K562 (cell line): ENCODE measurements around the gene REEP3. TPM values are rescaled to one million over a fixed set of nuclear protein-coding genes. Genes with fewer than 3 reads are reported as not detected.

Experiments used
- EHMT2 ChIP-seq: fragments of 450-650 bp; IDR thresholded peaks from 2 replicates; pipeline ENCODE4 v1.6.1; 2018; ENCODE audit warnings: antibody characterized with exemption
- FOXK1 ChIP-seq: sonication (generic); formaldehyde crosslinking; IDR thresholded peaks from 2 replicates; pipeline ENCODE4 v1.8.0; 2022; ENCODE audit warnings: missing genetic modification reagents, mild to moderate bottlenecking, borderline replicate concordance
- HDAC2 ChIP-seq: fragments of 450-650 bp; IDR thresholded peaks from 2 replicates; pipeline ENCODE4 v1.6.1; 2016; ENCODE audit warnings: mild to moderate bottlenecking
- HIVEP1 ChIP-seq: fragments of 250-450 bp; sonication (Bioruptor Pico); IDR thresholded peaks from 2 replicates; pipeline ENCODE4 v1.4.0; 2020; ENCODE audit warnings: mild to moderate bottlenecking
- MAFF ChIP-seq: IDR thresholded peaks from 2 replicates; pipeline ENCODE4 v1.6.1; 2012; ENCODE audit warnings: low read length, improper control_type of control experiment
- MBD2 ChIP-seq: sonication (generic); IDR thresholded peaks from 2 replicates; pipeline ENCODE4 v1.6.1; 2016; ENCODE audit warnings: low read depth, borderline replicate concordance
- MCM5 ChIP-seq: fragments of 450-650 bp; IDR thresholded peaks from 2 replicates; pipeline ENCODE4 v1.6.1; 2016; ENCODE audit warnings: low read depth
- MXI1 ChIP-seq: IDR thresholded peaks from 2 replicates; pipeline ENCODE4 v1.6.1; 2011; ENCODE audit warnings: low read depth, mild to moderate bottlenecking, improper control_type of control experiment, low read length
- NCOA6 ChIP-seq: fragments of 450-650 bp; IDR thresholded peaks from 2 replicates; pipeline ENCODE4 v1.6.1; 2017; ENCODE audit warnings: mild to moderate bottlenecking
- NRF1 ChIP-seq, 2 experiments: fragments of 450-650 bp; IDR thresholded peaks in 1 of 2; conservative IDR thresholded peaks in 1 of 2; 2 replicates each; pipeline ENCODE4 v1.6.1; 2014; ENCODE audit warnings: mild to moderate bottlenecking in 2 of 2
- SETDB1 ChIP-seq: IDR thresholded peaks from one replicate; pipeline ENCODE4 v1.6.1; 2012; ENCODE audit warnings: low read length, control low read depth, inconsistent platforms
- SIN3A ChIP-seq, 2 experiments: fragments of 150-350 bp in 1 of 2; IDR thresholded peaks; 2 replicates each; pipeline ENCODE4 v1.6.1; 2011 to 2016; ENCODE audit warnings: borderline replicate concordance in 2 of 2, low read depth in 2 of 2, low read length in 2 of 2, mild to moderate bottlenecking in 2 of 2, moderate library complexity in 2 of 2; ENCODE audit not compliant: control insufficient read depth in 1 of 2
- SMAD2 ChIP-seq: fragments of 150-350 bp; IDR thresholded peaks from 2 replicates; pipeline ENCODE4 v1.6.1; 2014; ENCODE audit warnings: low read depth, mild to moderate bottlenecking, low read length
- TRIM25 ChIP-seq: fragments of 450-650 bp; IDR thresholded peaks from 2 replicates; pipeline ENCODE4 v1.7.0; 2016; ENCODE audit warnings: borderline replicate concordance
- ZC3H11A ChIP-seq: IDR thresholded peaks from 2 replicates; pipeline ENCODE4 v1.6.1; 2012; ENCODE audit warnings: low read depth, low read length, improper control_type of control experiment
- ZNF583 ChIP-seq: fragments of 250-450 bp; sonication (Bioruptor Pico); IDR thresholded peaks from 2 replicates; pipeline ENCODE4 v1.4.0; 2020
- ZNF785 ChIP-seq: fragments of 250-450 bp; sonication (Bioruptor Pico); IDR thresholded peaks from 2 replicates; pipeline ENCODE4 v1.4.0; 2020; ENCODE audit warnings: mild to moderate bottlenecking
- polyA plus RNA-seq, 8 experiments: library from polyadenylated mRNA; depleted of rRNA in 4 of 8; stranded (reverse) in 5 of 8; unstranded in 3 of 8; fragments of >200 nt; fragmentation: Nextera tagmentation in 2 of 8; fragmentation: Illumina TruSeq in 1 of 8; extraction: Ambion mirVana in 2 of 8; extraction: Trizol in 1 of 8; gene quantifications; 2 replicates each; pipeline versions ENCODE4 v1.2.1 to v1.2.3, GENCODE V29; 2011 to 2014; ENCODE audit warnings: inconsistent platforms in 1 of 8, missing spikeins in 1 of 8
- total RNA-seq, 7 experiments: library from RNA; depleted of rRNA in 6 of 7; stranded (reverse); fragments of >200 nt in 6 of 7; fragmentation: Illumina TruSeq in 2 of 7; extraction: Trizol in 2 of 7; gene quantifications; 2 replicates each; pipeline versions ENCODE4 v1.2.1 to v1.2.3, GENCODE V29; 2011 to 2021; ENCODE audit warnings: low replicate concordance in 1 of 7
- TF ChIP-seq, protein P1 (sequence below): fragments of 250-450 bp; sonication (Bioruptor Pico); IDR thresholded peaks from 2 replicates; pipeline ENCODE4 v1.9.0; 2021; ENCODE audit warnings: mild to moderate bottlenecking, inconsistent platforms
- TF ChIP-seq, protein P2 (sequence below): fragments of 450-650 bp; formaldehyde crosslinking; IDR thresholded peaks from 2 replicates; pipeline ENCODE4 v1.4.0; 2020; ENCODE audit warnings: mild to moderate bottlenecking, moderate library complexity
- TF ChIP-seq, protein P3 (sequence below): fragments of 450-650 bp; IDR thresholded peaks from 2 replicates; pipeline ENCODE4 v1.6.1; 2016; ENCODE audit warnings: low read depth, mild to moderate bottlenecking, moderate library complexity

REEP3 gene
- total and polyA plus RNA-seq, 9 of the 15 experiments (the other 6 are each of a cell fraction or from before 2014, with no cell fraction given): 3.4 to 13.4 (median 9.2) TPM

DNA sequence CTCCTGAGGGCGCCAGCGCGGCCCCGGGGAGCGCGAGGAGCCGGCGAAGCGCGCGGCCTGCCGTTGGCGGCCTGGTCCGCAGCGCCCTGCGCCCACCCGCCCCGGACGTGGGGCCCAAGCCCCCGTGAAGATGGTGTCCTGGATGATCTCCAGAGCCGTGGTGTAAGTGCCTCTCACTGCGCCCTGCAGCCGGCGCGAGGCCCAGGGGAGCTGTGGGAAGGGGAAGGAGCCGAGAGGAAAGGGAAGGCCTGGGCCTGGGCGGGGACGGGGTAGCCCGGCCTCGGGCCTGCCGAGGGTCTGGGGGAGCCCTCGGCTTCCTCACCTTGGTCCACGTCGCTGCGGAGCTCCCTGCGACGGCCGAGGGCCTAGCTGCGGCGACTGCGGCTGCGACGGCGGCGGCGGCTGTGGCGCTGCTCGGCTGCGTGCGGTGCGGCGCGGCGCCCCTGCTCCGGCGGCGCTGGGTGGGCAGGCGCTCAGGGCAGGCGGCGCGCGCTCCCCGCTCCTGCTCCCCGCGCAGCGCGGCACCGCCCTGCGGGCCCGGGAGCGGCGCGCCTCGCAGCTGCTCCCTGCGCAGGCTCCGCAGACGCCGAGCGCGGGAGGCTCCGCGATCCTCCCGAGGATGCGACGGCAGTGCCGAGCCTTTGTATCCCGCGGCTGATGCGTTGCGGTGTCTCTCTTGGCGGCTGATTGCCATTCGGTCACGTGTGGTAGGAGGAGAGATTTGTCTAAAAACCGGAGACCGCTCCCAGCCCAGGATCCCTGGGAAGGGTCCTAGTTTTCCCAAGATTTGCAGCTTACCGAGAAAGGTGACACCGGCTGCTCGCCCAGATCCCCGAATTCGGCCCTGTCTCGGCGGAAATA is 445 bp downstream of the REEP3 start (continued):
- no peak for TF ChIP-seq TRIM25
- no peak for TF ChIP-seq HDAC2
- no peak for TF ChIP-seq MCM5
- TF ChIP-seq, protein P1, sequence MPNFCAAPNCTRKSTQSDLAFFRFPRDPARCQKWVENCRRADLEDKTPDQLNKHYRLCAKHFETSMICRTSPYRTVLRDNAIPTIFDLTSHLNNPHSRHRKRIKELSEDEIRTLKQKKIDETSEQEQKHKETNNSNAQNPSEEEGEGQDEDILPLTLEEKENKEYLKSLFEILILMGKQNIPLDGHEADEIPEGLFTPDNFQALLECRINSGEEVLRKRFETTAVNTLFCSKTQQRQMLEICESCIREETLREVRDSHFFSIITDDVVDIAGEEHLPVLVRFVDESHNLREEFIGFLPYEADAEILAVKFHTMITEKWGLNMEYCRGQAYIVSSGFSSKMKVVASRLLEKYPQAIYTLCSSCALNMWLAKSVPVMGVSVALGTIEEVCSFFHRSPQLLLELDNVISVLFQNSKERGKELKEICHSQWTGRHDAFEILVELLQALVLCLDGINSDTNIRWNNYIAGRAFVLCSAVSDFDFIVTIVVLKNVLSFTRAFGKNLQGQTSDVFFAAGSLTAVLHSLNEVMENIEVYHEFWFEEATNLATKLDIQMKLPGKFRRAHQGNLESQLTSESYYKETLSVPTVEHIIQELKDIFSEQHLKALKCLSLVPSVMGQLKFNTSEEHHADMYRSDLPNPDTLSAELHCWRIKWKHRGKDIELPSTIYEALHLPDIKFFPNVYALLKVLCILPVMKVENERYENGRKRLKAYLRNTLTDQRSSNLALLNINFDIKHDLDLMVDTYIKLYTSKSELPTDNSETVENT (CRISPR knock-in tag): peak; percentile 50
- no peak for TF ChIP-seq MAFF
- TF ChIP-seq EHMT2: no peak
- TF ChIP-seq, protein P2, sequence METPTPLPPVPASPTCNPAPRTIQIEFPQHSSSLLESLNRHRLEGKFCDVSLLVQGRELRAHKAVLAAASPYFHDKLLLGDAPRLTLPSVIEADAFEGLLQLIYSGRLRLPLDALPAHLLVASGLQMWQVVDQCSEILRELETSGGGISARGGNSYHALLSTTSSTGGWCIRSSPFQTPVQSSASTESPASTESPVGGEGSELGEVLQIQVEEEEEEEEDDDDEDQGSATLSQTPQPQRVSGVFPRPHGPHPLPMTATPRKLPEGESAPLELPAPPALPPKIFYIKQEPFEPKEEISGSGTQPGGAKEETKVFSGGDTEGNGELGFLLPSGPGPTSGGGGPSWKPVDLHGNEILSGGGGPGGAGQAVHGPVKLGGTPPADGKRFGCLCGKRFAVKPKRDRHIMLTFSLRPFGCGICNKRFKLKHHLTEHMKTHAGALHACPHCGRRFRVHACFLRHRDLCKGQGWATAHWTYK (CRISPR knock-in tag): peak; percentile 85; the same call in 1 of the 2 replicates
- TF ChIP-seq FOXK1 (CRISPR knock-in tag): no peak
- 0 out of 2 replicates have a peak, but pooled peaks have one; percentile 11 for TF ChIP-seq MBD2
- TF ChIP-seq NRF1 (conservative IDR thresholded peaks at IDR 0.05 in 1 of 2, IDR thresholded peaks at IDR 0.05 in 1 of 2): peak; percentile 92 to 94
- TF ChIP-seq NCOA6: peak; percentile 55; the same call in 1 of the 2 replicates
- TF ChIP-seq SIN3A (IDR thresholded peaks at IDR 0.05; ENCODE audit: borderline replicate concordance in 2 of 2, control insufficient read depth in 1 of 2, low read depth in 2 of 2, low read length in 2 of 2): peak; percentile 28 to 77; a peak in 2 of 4 replicates
- no peak for TF ChIP-seq ZC3H11A
- TF ChIP-seq ZNF785 (CRISPR knock-in tag): no peak
- no peak for TF ChIP-seq HIVEP1
- TF ChIP-seq SETDB1: no peak
- TF ChIP-seq SMAD2: no peak
- TF ChIP-seq MXI1: 0 out of 2 replicates have a peak, but pooled peaks have one; percentile 42
- TF ChIP-seq ZNF583 (CRISPR knock-in tag): no peak
- TF ChIP-seq, protein P3, sequence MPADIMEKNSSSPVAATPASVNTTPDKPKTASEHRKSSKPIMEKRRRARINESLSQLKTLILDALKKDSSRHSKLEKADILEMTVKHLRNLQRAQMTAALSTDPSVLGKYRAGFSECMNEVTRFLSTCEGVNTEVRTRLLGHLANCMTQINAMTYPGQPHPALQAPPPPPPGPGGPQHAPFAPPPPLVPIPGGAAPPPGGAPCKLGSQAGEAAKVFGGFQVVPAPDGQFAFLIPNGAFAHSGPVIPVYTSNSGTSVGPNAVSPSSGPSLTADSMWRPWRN: no peak
